HG03196 (cell line): ENCODE data around the gene CCL1.

Experiments
- ATAC-seq: cut with Tn5 transposase; IDR thresholded peaks from one replicate; pipeline ENCODE4 v1.9.1; 2021; ENCODE audit not compliant: unreplicated experiment

Gene CCL1

DNA sequence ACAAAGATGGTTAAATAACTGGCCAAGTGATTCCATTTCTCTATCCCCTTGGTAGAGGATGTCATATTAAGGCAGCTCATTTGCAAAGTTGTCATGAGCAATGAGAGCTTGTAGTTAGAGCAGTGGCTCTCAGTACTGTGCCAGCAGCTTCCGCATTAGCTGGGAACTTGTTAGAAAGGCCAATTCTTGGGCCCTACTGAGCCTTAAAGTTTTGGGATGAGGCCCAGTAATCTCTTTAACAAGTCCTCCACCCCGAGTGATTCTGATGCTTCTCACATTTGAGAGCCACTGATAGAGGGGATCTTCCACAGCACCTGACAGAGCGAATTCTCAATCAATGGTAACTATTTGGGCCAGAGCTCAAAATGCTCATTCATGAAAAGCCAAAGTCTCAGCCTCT is 20.2 kb upstream of the CCL1 start:
- ATAC-seq, result no peak

DNA sequence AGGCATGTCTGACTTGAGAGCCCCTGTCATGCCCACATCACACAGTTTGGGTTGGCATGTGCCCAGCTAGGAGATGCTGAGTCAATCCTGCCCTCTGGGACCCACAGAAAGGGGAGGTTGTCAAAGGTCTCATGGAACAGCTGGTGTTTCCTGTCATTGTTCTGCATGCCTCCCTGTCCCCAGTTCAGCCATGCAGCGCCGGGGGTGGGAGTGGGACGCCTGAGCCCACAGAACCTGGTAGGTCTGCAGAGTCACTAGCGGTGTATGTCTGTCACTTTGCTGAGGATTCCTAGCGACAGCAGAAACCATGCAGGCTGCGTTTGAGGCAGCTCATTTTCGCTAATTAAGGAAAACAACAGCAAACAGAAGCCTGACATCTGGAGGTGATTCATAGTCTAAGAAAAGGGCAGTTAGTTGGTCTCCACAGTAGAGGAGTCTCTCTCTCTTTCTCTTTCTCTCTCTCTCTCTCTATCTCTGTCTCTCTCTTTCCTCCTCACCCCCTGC is 19.6 kb upstream of the CCL1 start:
- no peak for ATAC-seq

- no peak for ATAC-seq
These were observed 16.8 kb upstream of the CCL1 start for GRCh38 chr17:34379868-34380267.

GRCh38 chr17:34378664-34379101 is 15.7 kb upstream of the CCL1 start:
- peak; percentile 71 for ATAC-seq

DNA sequence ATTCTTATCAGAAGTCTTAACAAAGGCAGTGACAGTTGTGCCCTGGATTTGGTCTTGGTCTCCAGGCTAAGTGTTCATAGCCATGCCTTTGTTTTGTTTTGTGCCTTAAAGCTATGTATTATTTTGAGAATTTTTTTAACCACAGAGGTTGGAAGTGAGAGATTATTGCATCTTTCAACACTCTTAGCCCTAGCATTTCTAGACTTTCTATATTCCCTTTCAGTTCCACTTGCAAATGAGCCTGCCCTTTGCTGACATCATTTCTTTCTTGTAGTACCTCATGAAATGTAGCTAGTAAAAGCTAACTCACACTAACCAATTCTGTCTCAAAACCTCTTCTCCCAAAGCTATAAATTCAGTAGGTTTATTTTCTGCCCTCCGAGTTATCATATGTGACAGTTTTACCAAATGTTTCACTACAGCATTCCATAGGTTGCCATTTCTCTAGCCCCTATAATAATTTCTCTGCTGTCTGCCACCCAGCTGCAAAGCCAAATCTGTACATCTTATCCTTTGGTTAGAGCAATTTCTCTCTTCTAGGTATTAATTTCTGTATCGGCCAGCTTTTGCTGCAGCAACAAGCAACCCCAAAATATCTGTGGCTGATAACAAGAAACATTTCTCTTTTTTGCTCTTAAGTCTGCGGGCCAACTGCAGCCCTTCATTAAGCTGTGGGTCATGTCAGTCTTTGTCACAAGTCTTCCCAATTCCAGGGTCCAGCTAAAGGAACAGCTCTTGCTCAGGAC is 14.2 kb upstream of the CCL1 start:
- ATAC-seq, result no peak

DNA sequence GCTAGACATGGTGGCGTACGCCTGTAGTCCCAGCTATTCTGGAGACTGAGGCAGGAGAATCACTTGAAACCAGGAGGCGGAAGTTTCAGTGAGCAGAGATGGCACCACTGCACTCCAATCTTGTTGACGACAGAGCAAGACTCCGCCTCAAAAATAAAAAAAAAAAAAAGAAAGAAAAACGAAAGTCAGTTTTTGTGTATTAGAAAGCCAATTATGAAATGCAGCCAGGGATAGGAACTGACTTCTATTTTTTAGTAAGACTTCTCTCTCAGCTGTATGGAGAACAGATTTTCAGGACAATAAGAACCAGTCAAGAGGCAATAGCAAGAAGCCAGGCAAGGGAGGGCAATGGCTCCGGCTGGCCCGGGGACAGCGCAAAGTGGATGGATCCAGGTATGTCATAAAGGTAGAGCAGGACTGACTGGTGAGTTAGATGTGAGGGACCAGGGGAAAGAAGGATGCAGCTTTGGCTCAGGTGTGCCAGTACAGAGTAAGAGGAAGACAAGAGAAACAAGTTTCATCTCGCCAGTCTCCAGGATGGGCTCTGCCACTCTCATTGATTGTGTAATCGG is 12.5 kb upstream of the CCL1 start:
- ATAC-seq, result no peak

GRCh38 chr17:34374457-34374856 is 11.4 kb upstream of the CCL1 start:
- no peak for ATAC-seq

DNA sequence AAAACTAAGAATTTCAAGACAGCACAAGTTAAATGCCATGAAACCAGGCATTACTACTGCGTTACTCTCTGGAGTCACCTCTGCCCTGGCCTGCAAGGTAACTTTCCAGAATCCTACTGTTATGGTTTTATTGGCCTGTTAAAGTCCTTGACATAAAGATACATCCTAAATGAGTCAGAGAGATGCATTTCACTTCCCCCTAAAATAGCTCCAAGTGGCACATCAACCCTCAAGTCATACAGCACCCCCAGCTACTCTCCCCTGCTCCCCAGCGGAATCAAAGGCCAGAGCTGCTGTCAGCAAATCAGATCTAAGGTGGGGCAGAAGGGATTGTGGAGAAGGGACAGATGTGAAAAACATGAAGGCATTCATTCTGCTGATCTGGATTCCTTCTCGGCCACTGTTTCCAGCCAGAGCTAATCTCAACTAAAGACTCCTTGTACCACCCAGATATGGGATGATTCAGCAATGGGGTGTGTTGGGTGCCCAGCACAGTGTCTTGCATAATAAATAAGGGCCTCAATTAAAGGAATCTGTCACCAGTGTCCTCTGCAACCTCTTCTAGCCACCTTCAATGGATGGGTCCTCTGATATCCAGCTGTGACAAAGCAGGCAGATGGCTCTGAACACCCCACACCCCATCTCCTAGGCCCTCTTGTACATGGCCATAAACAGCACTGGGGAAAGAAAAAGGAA is 8.5 kb upstream of the CCL1 start:
- ATAC-seq, result no peak

- ATAC-seq, result no peak
These were observed 8.0 kb upstream of the CCL1 start for GRCh38 chr17:34370997-34371395.

DNA sequence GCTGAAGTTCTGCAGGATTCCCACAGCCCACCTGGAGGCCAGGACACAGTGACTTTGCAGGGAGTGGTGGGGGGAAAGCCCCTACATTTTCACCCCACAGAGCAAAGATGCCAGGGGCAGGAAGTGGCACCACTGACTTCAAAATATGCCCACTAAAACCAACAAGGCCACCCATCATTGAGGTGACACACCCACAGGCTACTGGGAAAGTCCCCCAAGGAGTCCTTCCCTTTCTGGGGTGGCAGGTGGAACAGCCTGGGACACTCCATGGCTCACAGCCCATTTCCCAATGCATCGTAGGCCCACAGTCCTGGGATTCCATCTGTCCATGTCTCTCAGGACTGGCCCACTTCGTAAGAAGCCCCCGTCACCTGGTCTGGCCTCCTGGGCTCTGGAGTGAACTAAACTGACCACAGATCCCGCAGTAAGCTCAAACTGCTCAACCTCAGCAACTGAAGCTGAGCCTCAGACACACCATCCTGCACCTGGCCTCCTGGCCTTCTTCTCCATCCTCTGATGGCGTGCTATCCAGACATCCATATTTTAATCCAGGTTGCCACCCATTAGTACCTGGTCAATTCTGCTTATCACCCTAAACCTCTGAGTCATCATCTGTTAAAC is 7.5 kb upstream of the CCL1 start:
- ATAC-seq, result no peak

- no peak for ATAC-seq
These were observed 6.5 kb upstream of the CCL1 start for GRCh38 chr17:34369571-34369970.

DNA sequence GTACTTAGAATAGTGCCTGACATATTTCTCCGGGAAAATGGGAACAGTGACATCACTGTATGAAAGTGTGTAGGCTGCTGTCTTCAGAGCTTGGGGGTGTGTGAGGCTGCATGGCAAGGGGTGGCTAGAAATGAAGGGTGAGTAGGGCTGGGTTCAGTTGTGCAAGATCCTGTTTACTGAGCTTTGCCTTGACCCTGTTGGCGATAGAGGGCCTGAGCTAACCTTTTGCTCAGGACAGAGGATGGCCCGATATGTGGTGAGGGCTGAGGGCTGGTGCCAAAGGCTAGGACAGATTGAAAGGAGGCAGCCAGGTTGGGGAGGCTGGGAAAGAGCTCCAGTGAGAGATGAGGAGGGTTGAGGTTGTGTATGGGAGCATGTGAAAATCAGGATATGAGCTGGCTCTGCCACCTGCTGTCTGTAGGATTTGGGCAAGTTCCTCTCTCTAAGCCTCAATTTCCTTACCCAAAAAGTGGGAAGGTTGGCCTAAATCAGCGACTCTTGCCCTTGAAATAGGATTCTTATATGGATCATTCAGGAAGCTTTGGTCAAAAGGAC is 6.0 kb upstream of the CCL1 start:
- no peak for ATAC-seq

- no peak for ATAC-seq
These were observed 5.3 kb upstream of the CCL1 start for GRCh38 chr17:34368196-34368945.

- ATAC-seq, result no peak
These were observed 4.6 kb upstream of the CCL1 start for GRCh38 chr17:34367486-34368195.

DNA sequence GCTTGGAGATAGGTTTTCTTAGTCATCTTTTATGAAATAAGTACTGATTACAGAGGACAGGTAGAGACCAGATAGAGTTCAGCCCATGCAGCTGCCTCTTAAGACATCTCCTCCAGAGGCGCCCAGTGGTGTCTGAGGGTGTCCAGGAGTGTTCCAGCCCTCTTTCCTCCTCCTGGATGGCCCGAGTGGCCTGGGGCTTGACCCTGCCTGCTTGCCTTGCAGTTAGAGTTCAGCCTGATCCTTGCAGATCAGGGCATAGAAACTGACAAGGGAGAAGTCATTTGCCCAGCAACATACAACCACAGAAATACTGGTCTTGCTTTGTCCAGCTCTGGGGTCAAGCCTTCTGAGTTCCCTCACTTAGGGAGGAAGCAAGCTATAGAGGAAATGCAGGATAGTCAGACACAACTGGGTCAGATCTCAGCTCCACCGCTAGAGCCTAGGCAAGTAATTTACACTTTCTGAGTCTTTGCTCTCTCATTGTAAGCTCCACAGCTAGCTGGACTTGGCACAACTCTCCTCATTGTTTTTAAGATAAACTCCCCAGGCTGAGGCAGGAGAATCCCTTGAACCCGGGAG is 3.6 kb upstream of the CCL1 start:
- no peak for ATAC-seq

GRCh38 chr17:34366010-34366409 is 3.0 kb upstream of the CCL1 start:
- no peak for ATAC-seq

GRCh38 chr17:34365340-34365739 is 2.3 kb upstream of the CCL1 start:
- ATAC-seq, result no peak

DNA sequence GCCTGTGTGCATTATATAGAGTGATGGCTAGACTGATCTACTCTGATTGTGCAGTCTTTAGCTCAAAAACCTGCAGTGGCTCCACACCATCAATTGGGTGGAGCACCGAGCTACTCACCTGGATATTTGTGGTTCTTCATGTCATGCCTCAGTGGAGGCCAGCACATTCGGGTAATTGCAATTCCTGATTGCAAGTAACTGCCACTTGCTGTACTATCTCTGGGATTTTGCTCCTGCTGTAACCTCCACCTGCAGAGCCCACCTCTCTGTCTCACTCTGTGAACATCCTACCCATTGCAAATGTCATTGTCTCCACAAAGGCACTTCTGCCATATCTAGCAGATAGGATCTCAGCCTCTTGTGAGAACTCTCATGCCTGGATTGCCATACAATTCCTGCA is 1.7 kb upstream of the CCL1 start:
- ATAC-seq, result no peak

GRCh38 chr17:34361478-34362061 is 1.5 kb downstream of the CCL1 start:
- no peak for ATAC-seq
